Inflammatory macrophage treated with lipopolysaccharide for 1 hour (primary cell): Measurements from ENCODE around the gene SRGAP2C.
A peak's percentile ranks its signal among the peaks of the same experiment; 100 is the strongest.
"Not testable (repeated sequence)": the region's sequence is repeated elsewhere in the genome, so short reads cannot be mapped to it uniquely, and the experiment has no call there.

Experiments
- DNase-seq, 2 donors: peaks; one replicate each; pipeline ENCODE4 v3.0.0-alpha.2; 2020 to 2022

The SRGAP2C gene

GRCh38 chr1:121227544-121228330, 43.0 kb downstream of the SRGAP2C start:
- not testable (repeated sequence) for DNase-seq

GRCh38 chr1:121230636-121231035, 45.9 kb downstream of the SRGAP2C start:
- DNase-seq = not testable (repeated sequence)

- not testable (repeated sequence) for DNase-seq
Measured at GRCh38 chr1:121232445-121233125, 47.8 kb downstream of the SRGAP2C start.

GRCh38 chr1:121234090-121234759, 49.5 kb downstream of the SRGAP2C start:
- not testable (repeated sequence) for DNase-seq

- DNase-seq = not testable (repeated sequence)
Measured at GRCh38 chr1:121238384-121238783, 53.6 kb downstream of the SRGAP2C start.

- not testable (repeated sequence) for DNase-seq
Measured at GRCh38 chr1:121243913-121244312, 59.1 kb downstream of the SRGAP2C start.

GRCh38 chr1:121246399-121246798, 61.6 kb downstream of the SRGAP2C start:
- not testable (repeated sequence) for DNase-seq

- DNase-seq = not testable (repeated sequence)
Measured at GRCh38 chr1:121252656-121253055, 67.9 kb downstream of the SRGAP2C start.

GRCh38 chr1:121254618-121255017, 69.8 kb downstream of the SRGAP2C start:
- DNase-seq = not testable (repeated sequence)

- DNase-seq = not testable (repeated sequence)
Measured at GRCh38 chr1:121257632-121258031, 72.9 kb downstream of the SRGAP2C start.

- DNase-seq = not testable (repeated sequence)
Measured at GRCh38 chr1:121258134-121258533, 73.4 kb downstream of the SRGAP2C start.

GRCh38 chr1:121260205-121260604, 75.4 kb downstream of the SRGAP2C start:
- peak in 1 of 2 donors; percentile 3 for DNase-seq

- not testable (repeated sequence) for DNase-seq
Measured at GRCh38 chr1:121262163-121262562, 77.4 kb downstream of the SRGAP2C start.

GRCh38 chr1:121263789-121264244, 79.0 kb downstream of the SRGAP2C start:
- DNase-seq = peak; percentile 21 to 67

GRCh38 chr1:121267072-121267471, 82.3 kb downstream of the SRGAP2C start:
- DNase-seq = not testable (repeated sequence)

GRCh38 chr1:121269309-121269708, 84.5 kb downstream of the SRGAP2C start:
- DNase-seq = not testable (repeated sequence)

GRCh38 chr1:121269973-121270372, 85.2 kb downstream of the SRGAP2C start:
- DNase-seq = not testable (repeated sequence)

- DNase-seq = peak; percentile 54 to 67
Measured at GRCh38 chr1:121271143-121271715, 86.5 kb downstream of the SRGAP2C start.

- DNase-seq = peak in 1 of 2 donors; percentile 0
Measured at GRCh38 chr1:121275435-121275834, 90.7 kb downstream of the SRGAP2C start.

- DNase-seq = not testable (repeated sequence)
Measured at GRCh38 chr1:121278202-121278601, 93.4 kb downstream of the SRGAP2C start.

GRCh38 chr1:121278777-121279547, 94.2 kb downstream of the SRGAP2C start:
- DNase-seq = peak in 1 of 2 donors; percentile 0

- DNase-seq = not testable (repeated sequence)
Measured at GRCh38 chr1:121279548-121279898, 94.7 kb downstream of the SRGAP2C start.
